ENCODE measurements around the gene CHSY1.

CHSY1 gene

GRCh38 chr15:101187820-101188636, 63.8 kb downstream of the CHSY1 start:
- no peak for DNase-seq

DNA sequence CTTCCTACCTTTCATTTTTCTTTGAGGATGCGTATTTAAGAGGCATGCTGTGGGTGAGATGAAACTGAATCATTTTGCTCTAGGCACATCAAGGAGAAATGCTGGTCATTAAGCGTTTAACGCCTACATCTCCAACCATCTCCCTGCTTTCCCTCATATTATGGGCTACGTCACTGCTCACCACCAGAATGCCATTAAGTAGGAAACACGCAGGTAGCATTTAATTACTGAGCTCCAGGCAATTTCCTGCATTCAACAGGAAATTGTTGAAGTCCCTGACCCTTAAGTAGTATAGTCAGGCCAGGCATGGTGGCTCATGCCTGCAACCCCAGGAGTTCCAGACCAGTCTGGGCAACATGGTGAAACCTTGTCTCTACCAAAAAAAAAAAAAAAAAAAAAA, 66.1 kb downstream of the CHSY1 start:
- no peak for DNase-seq

DNA sequence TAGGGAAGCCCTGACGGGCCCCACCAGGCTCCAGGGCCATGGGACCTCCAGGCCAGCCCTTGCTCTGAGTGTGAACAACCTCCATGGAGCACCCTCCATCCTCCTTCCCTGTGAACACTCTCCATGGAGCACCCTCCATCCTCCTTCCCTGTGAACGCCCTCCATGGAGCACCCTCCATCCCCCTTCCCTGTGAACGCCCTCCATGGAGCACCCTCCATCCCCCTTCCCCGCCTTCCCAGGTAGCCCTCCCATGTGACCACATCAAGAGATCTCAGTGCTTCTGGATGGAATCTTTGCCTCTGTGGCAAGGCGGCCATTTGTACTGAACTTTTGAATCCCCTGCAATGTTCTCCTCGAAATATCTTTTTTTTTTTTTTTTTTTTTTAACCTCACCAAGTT, 66.5 kb downstream of the CHSY1 start:
- no peak for DNase-seq

DNA sequence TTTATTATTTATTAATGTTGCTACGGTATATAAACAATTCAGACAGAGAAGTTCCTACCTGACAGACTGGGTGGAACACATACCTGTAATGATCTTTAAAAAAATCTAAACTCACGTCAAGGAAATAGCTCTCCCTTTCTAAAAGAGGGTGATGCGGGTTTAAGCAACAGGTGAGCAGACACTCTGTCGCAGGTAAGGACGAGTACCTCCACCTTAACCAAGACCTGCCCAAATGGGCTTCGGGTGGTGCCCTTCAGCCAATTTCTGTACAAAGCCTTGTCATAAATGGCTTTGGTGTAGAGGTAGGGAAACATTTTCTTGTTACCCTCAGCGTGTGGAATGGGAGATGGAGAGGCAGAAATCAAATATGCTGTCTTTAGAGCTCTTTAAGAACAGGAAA, 67.0 kb downstream of the CHSY1 start:
- DNase-seq: no peak

DNA sequence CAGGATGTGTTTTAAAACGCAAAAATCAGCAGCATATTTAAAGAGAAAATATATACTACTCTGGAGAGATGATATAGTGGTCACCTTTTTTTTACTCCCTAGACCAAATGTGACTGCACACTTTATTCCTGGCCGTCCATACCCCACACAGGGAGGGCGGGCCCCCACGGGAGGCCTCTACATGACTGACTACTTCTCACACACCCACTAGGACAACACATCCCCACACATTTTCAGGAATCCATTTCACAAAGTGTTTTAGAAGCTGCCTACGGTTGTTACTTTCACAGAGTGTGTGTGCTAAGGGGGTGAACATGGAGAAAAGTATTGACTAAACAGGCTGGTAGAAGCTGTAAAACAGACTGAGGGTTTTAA, 67.9 kb downstream of the CHSY1 start:
- no peak for DNase-seq

DNA sequence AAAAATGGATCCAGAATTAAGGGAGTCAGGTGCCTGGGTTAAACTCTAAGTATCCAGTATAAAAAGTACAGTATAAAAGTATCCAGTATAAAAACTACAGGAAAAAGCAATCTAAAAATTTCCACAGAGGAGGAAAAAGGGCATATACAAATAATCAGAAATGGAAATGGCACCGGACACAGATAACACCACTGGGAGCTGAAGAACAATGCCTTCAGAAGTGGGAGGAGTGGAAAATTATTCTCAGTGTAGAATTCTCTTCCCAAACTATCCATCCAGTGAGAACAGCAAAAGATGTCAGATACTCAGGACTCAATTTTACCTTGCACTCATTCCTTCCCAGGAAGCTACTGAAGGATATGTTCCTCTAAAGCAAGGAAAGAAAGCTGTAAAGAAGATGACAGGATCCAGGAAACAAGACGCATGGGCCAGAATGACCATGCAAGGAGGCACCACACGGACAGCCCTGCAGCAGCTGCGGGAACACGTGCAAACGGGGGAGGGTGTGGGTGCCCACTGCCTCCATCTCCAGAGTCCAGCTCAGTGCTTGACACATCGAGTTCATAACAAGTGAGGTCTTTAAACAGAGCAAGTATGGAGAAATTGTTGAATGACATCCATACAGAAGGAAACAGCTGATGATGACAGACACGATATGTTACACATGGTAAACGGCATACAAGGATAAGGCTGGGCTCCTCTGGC, 68.5 kb downstream of the CHSY1 start:
- DNase-seq: no peak

- no peak for DNase-seq
These were observed 69.6 kb downstream of the CHSY1 start for GRCh38 chr15:101182215-101182614.

GRCh38 chr15:101181349-101181748, 70.5 kb downstream of the CHSY1 start:
- no peak for DNase-seq

GRCh38 chr15:101180620-101181307, 71.1 kb downstream of the CHSY1 start:
- DNase-seq: no peak

- DNase-seq: no peak
These were observed 72.3 kb downstream of the CHSY1 start for GRCh38 chr15:101179341-101180153.

- DNase-seq: no peak
These were observed 72.9 kb downstream of the CHSY1 start for GRCh38 chr15:101178931-101179330.

- no peak for DNase-seq
These were observed 73.4 kb downstream of the CHSY1 start for GRCh38 chr15:101178479-101178878.

- DNase-seq: no peak
These were observed 74.0 kb downstream of the CHSY1 start for GRCh38 chr15:101177866-101178265.

DNA sequence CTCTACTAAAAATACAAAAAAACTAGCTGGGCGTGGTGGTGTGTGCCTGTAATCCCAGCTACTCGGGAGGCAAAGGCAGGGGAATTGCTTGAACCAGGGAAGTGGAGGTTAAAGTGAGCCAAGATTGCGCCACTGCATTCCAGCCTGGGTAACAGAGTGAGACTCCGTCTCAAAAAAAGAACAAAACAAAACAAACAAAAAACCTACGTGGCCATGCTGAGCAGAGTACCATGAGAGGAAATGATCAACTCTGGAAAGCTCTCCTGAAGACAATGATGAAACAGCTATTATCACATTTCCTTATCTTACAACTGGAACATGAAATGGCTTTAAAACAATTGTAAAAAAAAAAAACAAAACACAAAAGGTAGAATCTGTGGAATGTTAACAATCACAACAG, 75.2 kb downstream of the CHSY1 start:
- DNase-seq: no peak

DNA sequence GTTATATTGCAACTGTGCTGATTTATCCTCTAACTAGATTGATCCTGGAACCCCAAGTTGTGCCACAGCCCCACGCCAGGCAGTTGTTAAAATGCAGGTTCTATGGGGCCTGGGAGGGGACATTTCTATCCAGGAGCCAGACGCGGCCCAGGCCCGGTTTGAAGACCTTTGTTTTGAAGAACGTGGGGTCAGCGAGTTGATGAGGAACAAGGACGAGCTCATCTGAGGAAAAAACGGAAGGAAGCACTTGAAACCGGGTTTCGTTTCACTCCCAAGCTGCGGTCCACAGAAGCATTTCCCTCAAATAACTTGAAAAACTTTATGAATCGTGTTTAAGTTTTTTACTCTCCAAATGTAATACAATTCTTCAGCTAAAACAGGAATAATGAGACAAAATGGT, 76.4 kb downstream of the CHSY1 start:
- DNase-seq: no peak

GRCh38 chr15:101174152-101174920, 77.5 kb downstream of the CHSY1 start:
- DNase-seq: no peak

GRCh38 chr15:101173233-101174119, 78.4 kb downstream of the CHSY1 start:
- no peak for DNase-seq

DNA sequence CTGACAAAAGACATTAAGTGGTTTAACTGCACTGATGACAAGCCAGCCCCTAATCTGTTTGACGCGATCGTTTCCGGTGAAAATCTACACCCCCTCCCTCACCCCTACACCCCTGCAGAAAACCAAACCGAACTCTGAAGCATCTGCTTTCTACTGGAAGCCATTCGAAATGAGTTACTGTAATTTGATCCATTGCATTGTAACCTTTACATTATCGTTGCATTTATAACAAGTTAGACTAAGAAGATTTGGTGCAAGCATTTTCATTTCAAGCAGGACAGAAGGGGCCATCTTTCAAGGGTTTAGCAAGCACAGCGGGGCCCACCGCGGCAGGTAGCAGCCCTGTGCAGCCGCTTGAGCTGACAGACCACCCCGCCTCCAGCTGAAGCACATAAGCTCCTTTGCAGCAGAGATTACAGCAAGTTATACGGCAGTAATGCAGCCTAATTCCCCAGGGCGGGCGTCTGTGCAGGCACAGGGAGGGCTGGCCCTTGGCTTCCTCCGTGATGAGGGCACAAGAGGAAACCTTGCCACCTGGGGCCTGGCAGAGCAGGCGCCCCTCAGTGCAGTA, 79.3 kb downstream of the CHSY1 start:
- no peak for DNase-seq

DNA sequence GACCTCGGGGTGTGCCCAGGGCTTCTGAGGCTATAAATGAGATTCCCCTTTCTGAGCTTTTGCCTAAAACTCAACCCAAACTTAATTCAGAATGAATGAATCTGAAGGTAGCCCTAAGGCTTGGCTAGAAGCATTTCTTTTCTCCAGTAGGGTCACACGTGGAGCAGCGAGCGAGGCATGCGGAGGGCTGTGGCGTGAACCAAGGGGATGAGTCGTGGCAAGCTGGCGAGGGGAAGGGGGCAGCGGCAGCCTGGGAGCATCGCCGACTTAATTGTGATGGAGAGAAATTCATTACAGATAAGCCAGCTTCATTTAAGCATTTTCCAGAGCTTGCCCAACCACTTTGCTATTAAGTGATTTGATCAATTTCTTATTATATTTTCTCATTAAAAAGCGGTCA, 79.9 kb downstream of the CHSY1 start:
- DNase-seq: no peak

GRCh38 chr15:101170568-101171350, 81.1 kb downstream of the CHSY1 start:
- DNase-seq: no peak
